GM23338 (cell line): ENCODE data around the gene FAF1. TPM values are rescaled to one million over a fixed set of nuclear protein-coding genes. Genes with fewer than 3 reads are reported as not detected.
A peak's percentile ranks its signal among the peaks of the same experiment; 100 is the strongest.

ENCODE experiments used
- ATAC-seq: fragments of 200-7000 bp; cut with Tn5 transposase; 3 replicates; pipeline ENCODE4 v1.9.1; 2020
- DNase-seq: peaks from one replicate; pipeline ENCODE4 v3.0.0-alpha.2; 2015; ENCODE audit warnings: low spot score
- H2AFZ ChIP-seq: fragments of 200-600 bp; sonication (generic); 2 replicates; pipeline ENCODE4 v1.8.0; 2016; ENCODE audit warnings: antibody characterized with exemption, mild to moderate bottlenecking, moderate library complexity
- H3F3A ChIP-seq: fragments of 200-600 bp; sonication (generic); replicated peaks from 2 replicates; pipeline ENCODE4 v1.8.0; 2017; ENCODE audit warnings: antibody characterized with exemption, mixed run types, low read depth
- H3K27ac ChIP-seq: fragments of 200-600 bp; sonication (generic); 2 replicates; pipeline ENCODE4 v1.6.1; 2016; ENCODE audit warnings: low read depth
- H3K27me3 ChIP-seq: fragments of 200-600 bp; sonication (generic); 2 replicates; pipeline ENCODE4 v1.8.0; 2016; ENCODE audit warnings: mild to moderate bottlenecking, mixed run types, moderate library complexity; ENCODE audit not compliant: insufficient read depth
- H3K36me3 ChIP-seq: fragments of 200-600 bp; sonication (generic); 2 replicates; pipeline ENCODE4 v1.8.0; 2016; ENCODE audit warnings: mild to moderate bottlenecking; ENCODE audit not compliant: insufficient read depth
- H3K4me1 ChIP-seq: fragments of 200-600 bp; sonication (generic); 2 replicates; pipeline ENCODE4 v1.8.0; 2016; ENCODE audit warnings: mild to moderate bottlenecking, moderate library complexity; ENCODE audit not compliant: insufficient read depth
- H3K4me2 ChIP-seq: fragments of 200-600 bp; sonication (generic); 2 replicates; pipeline ENCODE4 v1.7.1; 2017; ENCODE audit warnings: mixed run types
- H3K4me3 ChIP-seq: fragments of 200-600 bp; sonication (generic); 2 replicates; pipeline ENCODE4 v1.6.1; 2016; ENCODE audit warnings: mixed run types
- H3K79me2 ChIP-seq: fragments of 200-600 bp; sonication (generic); replicated peaks from 2 replicates; pipeline ENCODE4 v1.8.0; 2017; ENCODE audit warnings: mild to moderate bottlenecking; ENCODE audit not compliant: insufficient read depth
- H3K9me2 ChIP-seq: fragments of 200-600 bp; sonication (generic); 2 replicates; pipeline ENCODE4 v1.8.0; 2017; ENCODE audit not compliant: insufficient read depth
- H4K20me1 ChIP-seq: fragments of 200-600 bp; sonication (generic); replicated peaks from 2 replicates; pipeline ENCODE4 v1.8.0; 2017; ENCODE audit warnings: mild to moderate bottlenecking; ENCODE audit not compliant: insufficient read depth
- H3K27ac Mint-ChIP-seq: 2 replicates; pipeline ENCODE4 v1.8.0; 2020; ENCODE audit warnings: inconsistent platforms, mild to moderate bottlenecking, moderate library complexity, mixed read lengths
- H3K27me3 Mint-ChIP-seq: 3 replicates; pipeline ENCODE4 v1.8.0; 2022; ENCODE audit warnings: low read depth, mild to moderate bottlenecking, moderate library complexity, mixed read lengths, inconsistent platforms; ENCODE audit not compliant: insufficient read depth, poor library complexity
- H3K36me3 Mint-ChIP-seq: 3 replicates; pipeline ENCODE4 v1.8.0; 2021; ENCODE audit warnings: low read depth, mild to moderate bottlenecking, inconsistent platforms, moderate library complexity, mixed read lengths
- H3K4me1 Mint-ChIP-seq: 3 replicates; pipeline ENCODE4 v1.8.0; 2020; ENCODE audit warnings: mild to moderate bottlenecking, inconsistent platforms, mixed read lengths
- H3K4me3 Mint-ChIP-seq: 3 replicates; pipeline ENCODE4 v1.8.0; 2021; ENCODE audit warnings: moderate library complexity, mild to moderate bottlenecking, inconsistent platforms, mixed read lengths
- H3K9me3 Mint-ChIP-seq: 3 replicates; pipeline ENCODE4 v1.8.0; 2020; ENCODE audit warnings: moderate library complexity, mild to moderate bottlenecking, inconsistent platforms, mixed read lengths
- CREB1 ChIP-seq: fragments of 250-450 bp; sonication (Bioruptor Pico); IDR thresholded peaks from 2 replicates; pipeline ENCODE4 v1.5.0; 2020; ENCODE audit warnings: low read depth, mild to moderate bottlenecking, moderate library complexity
- CTCF ChIP-seq, 2 experiments: fragments of 200-600 bp in 1 of 2; sonication (generic) in 1 of 2; conservative IDR thresholded peaks; 2 replicates each; pipeline versions ENCODE4 v1.5.1 to v1.6.1; 2016 to 2017; ENCODE audit warnings: antibody characterized with exemption in 2 of 2, low read depth in 2 of 2, mild to moderate bottlenecking in 2 of 2, moderate library complexity in 1 of 2
- ETS1 ChIP-seq: IDR thresholded peaks from 2 replicates; pipeline ENCODE4 v1.6.1; 2016; ENCODE audit warnings: antibody characterized with exemption
- EZH2 ChIP-seq: fragments of 200-600 bp; sonication (generic); IDR thresholded peaks from one replicate; pipeline ENCODE4 v1.8.0; 2017; ENCODE audit warnings: antibody characterized with exemption, mild to moderate bottlenecking, low read depth; ENCODE audit not compliant: unreplicated experiment
- EZH2phosphoT487 ChIP-seq: fragments of 200-600 bp; sonication (generic); IDR thresholded peaks from one replicate; pipeline ENCODE4 v1.8.1; 2018; ENCODE audit warnings: antibody characterized with exemption; ENCODE audit not compliant: unreplicated experiment
- JUNB ChIP-seq: IDR thresholded peaks from one replicate; pipeline ENCODE4 v1.6.1; 2016; ENCODE audit warnings: antibody characterized with exemption; ENCODE audit not compliant: unreplicated experiment
- POLR2AphosphoS5 ChIP-seq: IDR thresholded peaks from 2 replicates; pipeline ENCODE4 v1.6.1; 2016; ENCODE audit warnings: antibody characterized with exemption, low read depth
- REST ChIP-seq: IDR thresholded peaks from one replicate; pipeline ENCODE4 v1.6.1; 2018; ENCODE audit warnings: antibody characterized with exemption; ENCODE audit not compliant: unreplicated experiment
- polyA plus RNA-seq: library from polyadenylated mRNA; unstranded; fragments of >200 nt; fragmentation: Nextera tagmentation; extraction: Ambion mirVana; gene quantifications from 2 replicates; pipeline ENCODE4 v1.2.1, GENCODE V29; 2016
- total RNA-seq: library from RNA; depleted of rRNA; stranded (reverse); fragments of >200 nt; shearing (Covaris generic); gene quantifications from 2 replicates; pipeline ENCODE4 v1.2.3, GENCODE V29; 2014

FAF1 gene
- total and polyA plus RNA-seq, 2 experiments from 2014 or later: 24.1 to 53.2 TPM

- Histone ChIP-seq H3F3A (no peaks in the 10 kb centered on the region), H2AFZ (no peak overlapping the region), H3K36me3 (no peaks in the 10 kb centered on the region), H3K4me3 (no peak overlapping the region), H3K4me1 (no peaks in the 10 kb centered on the region), H4K20me1 (no peaks in the 10 kb centered on the region; the same call in 1 of the 2 replicates), H3K4me2 (no peak overlapping the region), H3K27ac (0 out of 2 replicates have a peak overlapping the region, but pooled peaks have one; percentile 6), H3K79me2 (peaks cover 20% of the 10 kb centered on the region; the same call in 1 of the 2 replicates), H3K27me3 (no peaks in the 10 kb centered on the region), H3K9me2 (no peaks in the 10 kb centered on the region)
- H3K4me1 Mint-ChIP-seq: no peaks in the 10 kb centered on the region
- ATAC-seq: no peak
- no peak for DNase-seq
- peaks cover 7% of the 10 kb centered on the region; the same call in 2 of the 3 replicates for H3K9me3 Mint-ChIP-seq
- H3K4me3 Mint-ChIP-seq: no peak overlapping the region
- H3K36me3 Mint-ChIP-seq: peaks cover 4% of the 10 kb centered on the region; the same call in 1 of the 3 replicates
- peaks cover 2% of the 10 kb centered on the region for H3K27me3 Mint-ChIP-seq
- TF ChIP-seq EZH2 (no peak), CTCF (conservative IDR thresholded peaks at IDR 0.05; ENCODE audit: low read depth in 2 of 2) (no peak), POLR2AphosphoS5 (no peak), JUNB (no peak), ETS1 (no peak), CREB1 (no peak), REST (no peak)
- H3K27ac Mint-ChIP-seq: no peak overlapping the region
Measured at GRCh38 chr1:50822035-50822776, 137.9 kb downstream of the FAF1 start.

GRCh38 chr1:50820545-50820944 lies 139.5 kb downstream of the FAF1 start:
- H3K4me1 ChIP-seq: no peaks in the 10 kb centered on the region
- no peak overlapping the region for H3K4me3 Mint-ChIP-seq
- no peaks in the 10 kb centered on the region for H3K4me1 Mint-ChIP-seq
- H3K9me2 ChIP-seq: no peaks in the 10 kb centered on the region
- no peak overlapping the region for H3K27ac ChIP-seq
- H3K79me2 ChIP-seq: peaks cover 17% of the 10 kb centered on the region; the same call in 1 of the 2 replicates
- no peak overlapping the region for H3K27ac Mint-ChIP-seq
- H3K9me3 Mint-ChIP-seq: no peaks in the 10 kb centered on the region
- H3K4me2 ChIP-seq: no peak overlapping the region
- H3K36me3 Mint-ChIP-seq: no peaks in the 10 kb centered on the region
- H3K36me3 ChIP-seq: no peaks in the 10 kb centered on the region
- no peaks in the 10 kb centered on the region for H3F3A ChIP-seq
- peaks cover 2% of the 10 kb centered on the region for H3K27me3 Mint-ChIP-seq
- H2AFZ ChIP-seq: no peak overlapping the region
- H3K27me3 ChIP-seq: no peaks in the 10 kb centered on the region
- no peak for ATAC-seq
- no peak overlapping the region for H3K4me3 ChIP-seq
- no peaks in the 10 kb centered on the region; the same call in 1 of the 2 replicates for H4K20me1 ChIP-seq
- no peak for DNase-seq
- TF ChIP-seq EZH2phosphoT487: no peak
